H1 (cell line): ENCODE results near the gene PLXND1. TPM values are rescaled to one million over a fixed set of nuclear protein-coding genes. Genes with fewer than 3 reads are reported as not detected.

ENCODE experiments used
- EZH2 ChIP-seq: fragments of 200-600 bp; sonication (generic); IDR thresholded peaks from 2 replicates; pipeline ENCODE4 v1.7.1; 2012; ENCODE audit warnings: low read depth, mild to moderate bottlenecking, moderate library complexity, low read length, inconsistent platforms; ENCODE audit not compliant: severe bottlenecking
- PHF8 ChIP-seq: fragments of 200-600 bp; sonication (generic); conservative IDR thresholded peaks from 2 replicates; pipeline ENCODE4 v1.7.1; 2012; ENCODE audit warnings: low read depth, mild to moderate bottlenecking, inconsistent platforms, low read length, moderate library complexity
- SIRT6 ChIP-seq: IDR thresholded peaks from one replicate; pipeline ENCODE4 v1.7.1; 2012; ENCODE audit warnings: low read length, inconsistent platforms
- YY1 ChIP-seq: IDR thresholded peaks from 2 replicates; pipeline ENCODE4 v1.6.1; 2011; ENCODE audit warnings: low read depth, mild to moderate bottlenecking, low read length
- polyA plus RNA-seq, 7 experiments: library from polyadenylated mRNA; depleted of rRNA in 3 of 7; stranded (reverse) in 5 of 7; unstranded in 2 of 7; fragments of >200 nt in 5 of 7; fragments of 200-250 nt in 2 of 7; gene quantifications; 1 replicate in 5 of 7; 2 replicates in 1 of 7; 4 replicates in 1 of 7; pipeline versions ENCODE4 v1.2.1 to v1.2.3, GENCODE V29; 2011 to 2013; ENCODE audit warnings: missing spikeins in 2 of 7, mixed read lengths in 2 of 7
- total RNA-seq: library from RNA; stranded (reverse); fragmentation: NEBNext Ultra II Directional; extraction: Animal tissue kit (Norgen Biotek cat#: 25700); gene quantifications from 2 replicates; pipeline ENCODE4 v1.2.1, GENCODE V29; 2021

Gene PLXND1
- total and polyA plus RNA-seq, 2 of the 8 experiments (the other 6 are each of a cell fraction or from before 2014, with no cell fraction given) = 17.7 to 66.4 TPM

GRCh38 chr3:129569856-129570255 lies 36.6 kb downstream of the PLXND1 start (continued):
- no peak for TF ChIP-seq YY1
- TF ChIP-seq PHF8 = no peak
- no peak for TF ChIP-seq SIRT6
- no peak for TF ChIP-seq EZH2
